Stomach (tissue), 4 donors: Measurements from ENCODE around the gene RASSF3.

ENCODE experiments used
- EP300 ChIP-seq: sonication (generic); formaldehyde crosslinking; IDR thresholded peaks from one replicate; pipeline ENCODE4 v1.6.1; 2017; ENCODE audit warnings: antibody characterized with exemption
- TF ChIP-seq, protein P1 (sequence below), 7 experiments: fragments of 450-650 bp in 4 of 7; fragments of 200-600 bp in 3 of 7; sonication (generic) in 3 of 7; IDR thresholded peaks; one replicate each; pipeline ENCODE4 v1.5.1; 2016 to 2019; ENCODE audit warnings: antibody characterized with exemption in 7 of 7, control low read depth in 2 of 7, mild to moderate bottlenecking in 1 of 7

GRCh38 chr12:64667793-64668192 is 57.5 kb downstream of the RASSF3 start:
- no peak for TF ChIP-seq EP300
- TF ChIP-seq, protein P1, sequence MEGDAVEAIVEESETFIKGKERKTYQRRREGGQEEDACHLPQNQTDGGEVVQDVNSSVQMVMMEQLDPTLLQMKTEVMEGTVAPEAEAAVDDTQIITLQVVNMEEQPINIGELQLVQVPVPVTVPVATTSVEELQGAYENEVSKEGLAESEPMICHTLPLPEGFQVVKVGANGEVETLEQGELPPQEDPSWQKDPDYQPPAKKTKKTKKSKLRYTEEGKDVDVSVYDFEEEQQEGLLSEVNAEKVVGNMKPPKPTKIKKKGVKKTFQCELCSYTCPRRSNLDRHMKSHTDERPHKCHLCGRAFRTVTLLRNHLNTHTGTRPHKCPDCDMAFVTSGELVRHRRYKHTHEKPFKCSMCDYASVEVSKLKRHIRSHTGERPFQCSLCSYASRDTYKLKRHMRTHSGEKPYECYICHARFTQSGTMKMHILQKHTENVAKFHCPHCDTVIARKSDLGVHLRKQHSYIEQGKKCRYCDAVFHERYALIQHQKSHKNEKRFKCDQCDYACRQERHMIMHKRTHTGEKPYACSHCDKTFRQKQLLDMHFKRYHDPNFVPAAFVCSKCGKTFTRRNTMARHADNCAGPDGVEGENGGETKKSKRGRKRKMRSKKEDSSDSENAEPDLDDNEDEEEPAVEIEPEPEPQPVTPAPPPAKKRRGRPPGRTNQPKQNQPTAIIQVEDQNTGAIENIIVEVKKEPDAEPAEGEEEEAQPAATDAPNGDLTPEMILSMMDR (IDR thresholded peaks at IDR 0.05) = no peak
